NT2/D1 (cell line): ENCODE results near the gene OTUB2.

Experiments
- SUZ12 ChIP-seq: IDR thresholded peaks from 2 replicates; pipeline ENCODE4 v1.6.1; 2011; ENCODE audit not compliant: insufficient read length, insufficient read depth; ENCODE audit errors: extremely low read depth
- YY1 ChIP-seq: IDR thresholded peaks from 2 replicates; pipeline ENCODE4 v1.6.1; 2011; ENCODE audit not compliant: insufficient read length, insufficient read depth

DNA sequence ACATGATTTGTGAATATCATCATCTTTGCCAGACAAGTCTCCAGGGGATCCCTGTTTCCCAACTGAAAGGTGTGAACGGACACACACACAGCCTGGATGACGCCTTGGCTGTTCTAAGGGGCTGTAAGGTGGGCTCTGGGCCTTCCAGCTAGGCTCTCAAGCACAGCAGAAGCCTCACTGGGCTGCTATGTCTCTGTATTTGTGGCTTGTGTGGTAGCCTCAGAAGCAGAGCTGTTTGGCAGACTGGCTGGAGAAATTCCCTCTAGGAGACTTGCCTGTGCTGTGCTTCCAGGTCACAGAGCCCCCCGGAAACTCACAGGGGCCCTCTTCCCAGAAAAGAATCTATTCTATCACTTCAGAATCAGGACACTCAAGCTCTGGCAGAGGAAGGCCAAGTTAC, 21.4 kb downstream of the OTUB2 start:
- TF ChIP-seq YY1: no peak
- TF ChIP-seq SUZ12: no peak
